ENCODE results near the gene SH3TC1. TPM values are rescaled to one million over a fixed set of nuclear protein-coding genes. Genes with fewer than 3 reads are reported as not detected.

SH3TC1 gene
- total and polyA plus RNA-seq, 2 donors from 2014 or later = 43.1 to 127 TPM

GRCh38 chr4:8267077-8267476 lies 68.0 kb downstream of the SH3TC1 start:
- no peaks in the 10 kb centered on the region for H3K9me3 ChIP-seq (ENCODE audit: control insufficient read depth in 2 of 3, insufficient read depth in 1 of 3, low read length in 3 of 3)

GRCh38 chr4:8268211-8268610 lies 69.1 kb downstream of the SH3TC1 start:
- Histone ChIP-seq H3K4me3 (ENCODE audit: low read length in 3 of 3) (no peak overlapping the region), H3K9me3 (ENCODE audit: control insufficient read depth in 2 of 3, insufficient read depth in 1 of 3, low read length in 3 of 3) (no peaks in the 10 kb centered on the region), H3K36me3 (ENCODE audit: control insufficient read depth in 2 of 3, insufficient read depth in 3 of 3, low read length in 3 of 3) (no peaks in the 10 kb centered on the region), H3K4me1 (ENCODE audit: control insufficient read depth in 2 of 3, insufficient read depth in 2 of 3, low read depth in 1 of 3, low read length in 3 of 3) (peaks cover 0 to 5% (median 0%) of the 10 kb centered on the region in 3 donors), H3K27ac (ENCODE audit: low read depth in 2 of 2, low read length in 2 of 2) (no peak overlapping the region), H3K9ac (ENCODE audit: low read length in 3 of 3) (no peak overlapping the region), H3K27me3 (ENCODE audit: control insufficient read depth, insufficient read depth, low read length) (no peaks in the 10 kb centered on the region)
- intact Hi-C loops (cut with DNase I) = loop anchor here (10.0 kb wide), 1 partner anchor 127 kb away; no protein-coding TSS in a partner anchor
- FAIRE-seq (no peak), DNase-seq (no peak)
- no peak for TF ChIP-seq CTCF (IDR thresholded peaks at IDR 0.05; ENCODE audit: borderline replicate concordance, extremely low read depth, insufficient read depth)

More at GRCh38 chr4:8267077-8267476, 68.0 kb downstream of the SH3TC1 start:
- Histone ChIP-seq H3K4me3 (ENCODE audit: low read length in 3 of 3) (no peak overlapping the region), H3K36me3 (ENCODE audit: control insufficient read depth in 2 of 3, insufficient read depth in 3 of 3, low read length in 3 of 3) (no peaks in the 10 kb centered on the region), H3K27ac (ENCODE audit: low read depth in 2 of 2, low read length in 2 of 2) (no peak overlapping the region), H3K4me1 (ENCODE audit: control insufficient read depth in 2 of 3, insufficient read depth in 2 of 3, low read depth in 1 of 3, low read length in 3 of 3) (peaks cover 0 to 3% (median 0%) of the 10 kb centered on the region in 3 donors), H3K27me3 (ENCODE audit: control insufficient read depth, insufficient read depth, low read length) (no peaks in the 10 kb centered on the region), H3K9ac (ENCODE audit: low read length in 3 of 3) (no peak overlapping the region)
- no peak for FAIRE-seq
- peak in 2 of 5 donors; percentile 58 to 61 for DNase-seq
- intact Hi-C loops (cut with DNase I) = loop anchor here (10.0 kb wide), 1 partner anchor 128 kb away; no protein-coding TSS in a partner anchor
- peak; percentile 45 for TF ChIP-seq CTCF (IDR thresholded peaks at IDR 0.05; ENCODE audit: borderline replicate concordance, extremely low read depth, insufficient read depth)

GRCh38 chr4:8268901-8269534 lies 69.9 kb downstream of the SH3TC1 start:
- Histone ChIP-seq H3K9me3 (ENCODE audit: control insufficient read depth in 2 of 3, insufficient read depth in 1 of 3, low read length in 3 of 3) (no peaks in the 10 kb centered on the region), H3K36me3 (ENCODE audit: control insufficient read depth in 2 of 3, insufficient read depth in 3 of 3, low read length in 3 of 3) (no peaks in the 10 kb centered on the region), H3K4me3 (ENCODE audit: low read length in 3 of 3) (no peak overlapping the region), H3K27ac (ENCODE audit: low read depth in 2 of 2, low read length in 2 of 2) (no peak overlapping the region), H3K4me1 (ENCODE audit: control insufficient read depth in 2 of 3, insufficient read depth in 2 of 3, low read depth in 1 of 3, low read length in 3 of 3) (peaks cover 0 to 7% (median 0%) of the 10 kb centered on the region in 3 donors), H3K27me3 (ENCODE audit: control insufficient read depth, insufficient read depth, low read length) (no peaks in the 10 kb centered on the region), H3K9ac (ENCODE audit: low read length in 3 of 3) (no peak overlapping the region)
- TF ChIP-seq CTCF (IDR thresholded peaks at IDR 0.05; ENCODE audit: borderline replicate concordance, extremely low read depth, insufficient read depth) = no peak
- FAIRE-seq (no peak), DNase-seq (no peak)
- intact Hi-C loops (cut with DNase I) = loop anchor here (10.0 kb wide), 1 partner anchor 126 kb away; no protein-coding TSS in a partner anchor
